ENCODE measurements around the gene LGSN.
"Not testable (repeated sequence)": the region's sequence is repeated elsewhere in the genome, so short reads cannot be mapped to it uniquely, and the experiment has no call there.

Gene LGSN

DNA sequence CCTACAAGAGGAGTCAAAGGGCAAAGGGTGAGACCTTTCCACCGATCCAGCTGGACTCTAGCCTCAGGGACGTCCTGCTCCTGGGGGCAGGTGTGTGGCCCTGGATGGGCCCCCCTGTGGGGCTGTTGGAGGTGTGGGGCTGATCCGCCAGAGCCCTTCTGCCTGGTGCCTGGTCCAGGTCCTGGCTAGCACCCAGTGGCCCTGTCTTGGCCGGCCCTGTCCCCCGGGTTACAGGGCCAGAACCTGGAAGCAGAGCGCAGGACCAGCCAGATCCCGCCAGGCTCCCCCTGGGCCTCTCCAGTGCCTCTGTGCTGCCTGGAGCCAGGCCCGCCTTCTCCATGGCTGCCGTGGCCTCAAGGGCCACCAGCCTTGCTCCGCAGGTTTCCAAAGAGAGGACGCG lies 89.3 kb downstream of the LGSN start:
- DNase-seq: not testable (repeated sequence)

DNA sequence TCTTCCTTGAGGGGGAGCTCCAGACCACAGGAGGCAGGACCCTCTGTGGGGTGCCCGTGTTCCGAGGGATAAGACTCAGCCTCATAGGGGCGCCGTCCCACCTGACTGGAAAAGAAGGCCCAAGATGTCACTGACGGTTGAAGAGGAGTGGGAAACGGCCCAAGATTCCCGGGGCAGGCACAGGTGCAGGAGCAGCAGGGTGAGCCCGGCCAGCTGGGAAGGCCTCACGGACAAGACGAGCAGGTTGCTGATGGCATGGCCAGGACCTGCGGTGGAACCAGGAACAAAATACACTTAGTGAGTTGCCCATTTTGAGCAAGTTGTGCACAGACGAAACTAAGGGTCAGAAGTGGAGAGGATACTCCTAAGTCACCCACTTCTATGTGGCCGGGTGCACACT lies 89.8 kb downstream of the LGSN start:
- not testable (repeated sequence) for DNase-seq

DNA sequence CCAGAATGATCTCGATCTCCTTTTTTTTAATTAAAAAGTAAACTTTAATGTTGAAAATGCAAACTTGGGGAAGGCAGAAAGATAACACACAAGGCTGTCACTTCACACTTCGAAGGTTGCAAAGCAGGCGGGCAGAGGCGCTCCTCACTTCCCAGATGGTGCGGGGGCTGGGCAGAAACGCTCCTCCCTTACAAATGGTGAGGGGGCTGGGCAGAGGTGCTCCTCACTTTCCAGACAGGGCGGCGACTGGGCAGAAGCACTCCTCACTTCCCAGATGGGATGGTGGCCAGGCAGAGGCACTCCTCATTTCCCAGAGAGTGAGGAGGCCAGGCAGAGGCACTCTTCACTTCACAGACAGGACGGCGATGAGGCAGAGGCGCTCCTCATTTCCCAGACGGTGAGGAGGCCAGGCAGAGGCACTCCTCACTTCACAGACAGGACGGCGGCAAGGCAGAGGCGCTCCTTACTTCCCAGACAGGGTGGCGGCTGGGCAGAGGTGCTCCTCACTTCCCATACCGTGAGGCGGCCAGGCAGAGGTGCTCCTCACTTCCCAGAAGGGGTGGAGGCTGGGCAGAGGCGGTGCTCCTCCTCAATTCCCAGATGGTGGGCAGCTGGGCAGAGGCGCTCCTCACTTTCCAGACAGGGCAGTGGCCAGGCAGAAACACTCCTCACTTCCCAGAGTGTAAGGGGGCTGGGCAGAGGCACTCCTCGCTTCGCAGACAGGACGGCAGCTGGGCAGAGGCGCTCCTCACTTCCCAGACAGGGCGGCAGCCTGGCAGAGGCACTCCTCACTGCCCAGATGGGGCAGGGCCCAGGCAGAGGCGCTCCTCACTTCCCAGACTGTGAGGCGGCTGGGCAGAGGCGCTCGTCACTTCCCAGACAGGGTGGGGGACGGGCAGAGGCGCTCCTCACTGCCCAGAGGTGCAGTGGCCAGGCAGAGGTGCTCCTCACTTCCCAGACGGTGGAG lies 91.6 kb downstream of the LGSN start:
- not testable (repeated sequence) for DNase-seq

DNA sequence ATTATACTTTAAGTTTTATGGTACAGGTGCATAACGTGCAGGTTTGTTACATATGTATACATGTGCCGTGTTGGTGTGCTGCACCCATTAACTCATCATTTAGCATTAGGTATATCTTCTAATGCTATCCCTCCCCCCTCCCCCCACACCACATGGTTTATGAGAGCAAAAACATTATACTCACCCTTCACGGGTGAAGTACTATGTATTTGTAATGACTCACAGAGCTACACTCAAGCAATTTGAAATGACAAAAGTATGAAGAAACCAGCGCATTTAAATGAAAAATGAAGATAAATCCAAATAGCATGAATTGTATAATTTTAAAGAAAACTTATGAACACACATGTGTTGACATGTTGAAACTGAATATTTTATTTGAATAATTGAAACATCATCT lies 93.8 kb downstream of the LGSN start:
- not testable (repeated sequence) for DNase-seq

All from effector CD8-positive, alpha-beta T cell (primary cell).